Stimulated activated naive B cell treated with anti-CD40 and anti-IgM and Interleukin-4, amounts not matched to agents 10 μg/mL and 1 μg/mL and 100 μg/mL, for 72 hours (primary cell): ENCODE measurements around the gene TMEM231.
A peak's percentile ranks its signal among the peaks of the same experiment; 100 is the strongest.
"Not testable (repeated sequence)": the region's sequence is repeated elsewhere in the genome, so short reads cannot be mapped to it uniquely, and the experiment has no call there.

ENCODE experiments used
- ATAC-seq, 2 donors: fragments of 150-1000 bp; cut with Tn5 transposase; replicated peaks; 2 replicates each; pipeline ENCODE4 v1.10.0; 2021; ENCODE audit warnings: moderate library complexity in 1 of 2
- DNase-seq: peaks from one replicate; pipeline ENCODE4 v3.0.0; 2021
- H3K27ac Mint-ChIP-seq: one replicate; pipeline ENCODE4 v1.8.0; 2022; ENCODE audit warnings: mild to moderate bottlenecking, mixed read lengths
- H3K27me3 Mint-ChIP-seq, 2 donors: one replicate each; pipeline ENCODE4 v1.8.0; 2022; ENCODE audit warnings: mixed read lengths in 2 of 2
- H3K36me3 Mint-ChIP-seq, 2 donors: one replicate each; pipeline ENCODE4 v1.8.0; 2022; ENCODE audit warnings: mixed read lengths in 2 of 2, mild to moderate bottlenecking in 1 of 2
- H3K4me1 Mint-ChIP-seq, 2 donors: one replicate each; pipeline ENCODE4 v1.8.0; 2022; ENCODE audit warnings: mixed read lengths in 2 of 2, mild to moderate bottlenecking in 1 of 2
- H3K4me3 Mint-ChIP-seq, 2 donors: one replicate each; pipeline ENCODE4 v1.8.0; 2022; ENCODE audit warnings: mild to moderate bottlenecking in 2 of 2, mixed read lengths in 2 of 2, moderate library complexity in 1 of 2
- H3K9me3 Mint-ChIP-seq, 2 donors: one replicate each; pipeline ENCODE4 v1.8.0; 2022; ENCODE audit warnings: mixed read lengths in 2 of 2, mild to moderate bottlenecking in 1 of 2

TMEM231 gene

DNA sequence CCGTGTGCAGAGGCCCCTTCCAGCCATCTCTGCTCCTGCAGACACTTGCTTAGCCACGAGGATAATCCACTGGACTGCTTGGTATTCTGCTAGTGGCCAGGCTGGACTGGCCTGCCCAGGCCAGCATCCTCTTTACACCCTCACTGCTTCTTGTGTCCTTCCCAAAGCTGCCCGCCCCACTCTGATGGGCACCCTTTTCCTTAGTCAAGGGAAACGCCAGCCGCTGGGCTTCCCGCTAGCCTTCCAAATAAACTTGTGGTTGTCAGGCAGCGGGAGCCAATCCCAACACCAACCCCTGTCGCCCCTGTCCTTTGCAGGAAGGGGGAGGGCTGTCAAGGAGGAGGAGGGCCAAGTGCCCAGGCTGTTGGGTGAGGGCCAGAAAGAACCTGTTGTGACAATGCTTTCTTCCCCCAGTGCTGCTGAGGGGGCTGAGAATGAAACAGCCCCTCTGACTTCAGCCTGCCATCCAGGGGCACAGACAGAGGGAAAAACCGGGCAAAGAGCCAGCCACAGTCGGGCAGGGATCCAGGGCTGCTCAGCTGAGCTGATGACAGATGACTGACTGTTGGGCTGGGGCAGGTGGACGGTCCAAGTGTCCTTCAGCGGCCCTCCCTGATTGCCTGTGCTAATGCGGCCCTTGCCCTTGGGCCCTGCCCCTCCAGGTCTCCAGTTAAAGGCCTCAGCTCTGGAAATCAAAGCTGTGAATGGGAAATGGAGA lies 57.3 kb downstream of the TMEM231 start:
- H3K4me1 Mint-ChIP-seq, ATAC-seq, DNase-seq, H3K4me3 Mint-ChIP-seq, H3K27ac Mint-ChIP-seq, H3K9me3 Mint-ChIP-seq, H3K36me3 Mint-ChIP-seq: not testable (repeated sequence)
- H3K27me3 Mint-ChIP-seq, result peaks cover 11 to 14% of the 10 kb centered on the region in 2 donors

DNA sequence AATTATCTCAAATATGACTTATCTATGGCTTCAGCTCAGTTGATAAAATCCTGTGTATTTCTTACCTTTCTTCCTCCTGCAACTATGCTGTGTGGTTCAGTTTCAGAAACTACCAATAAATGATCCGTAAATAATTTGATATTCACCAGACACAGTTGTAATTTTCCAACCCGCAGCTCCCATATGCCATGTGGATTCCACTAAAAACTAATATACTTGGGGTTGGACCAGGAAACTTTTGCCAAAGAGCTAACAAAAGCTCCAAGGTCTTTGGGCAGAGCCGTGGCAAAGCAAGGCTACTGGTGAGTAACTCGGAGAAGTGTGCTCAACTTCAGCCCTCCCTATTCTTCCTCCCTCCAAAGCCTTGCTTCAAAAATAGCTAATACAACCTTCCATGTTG lies 58.5 kb downstream of the TMEM231 start:
- peaks cover 0 to 1% of the 10 kb centered on the region in 2 donors for H3K36me3 Mint-ChIP-seq

DNA sequence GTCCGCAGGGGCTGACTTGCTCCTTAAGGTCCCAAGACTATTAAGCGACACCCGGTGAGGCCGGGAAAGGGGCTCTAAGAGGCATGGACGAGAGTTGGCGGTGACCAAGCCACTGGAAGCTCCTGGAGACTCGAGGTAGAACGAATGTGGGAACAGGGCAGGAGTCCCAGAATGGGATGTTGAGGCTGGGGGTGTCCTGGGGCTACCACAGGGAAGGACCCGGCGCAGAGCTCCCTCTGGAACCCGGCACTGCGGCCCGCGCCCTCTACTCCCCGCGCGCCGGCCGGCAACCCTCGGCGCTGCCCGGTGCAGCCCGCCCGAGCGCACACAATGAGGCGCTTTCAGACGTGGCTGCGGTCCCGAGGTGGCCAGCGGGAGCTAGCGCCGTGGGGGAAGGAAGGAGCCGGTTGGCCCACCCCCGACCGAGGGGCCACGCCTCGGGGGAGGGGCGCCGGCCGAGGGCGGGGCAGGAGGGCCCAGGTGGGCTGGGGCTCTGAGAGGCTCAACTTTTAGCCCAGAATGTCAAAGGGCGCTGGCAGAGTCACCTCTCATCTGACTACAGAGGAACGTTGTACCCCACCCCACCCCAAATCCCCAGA lies 60.9 kb downstream of the TMEM231 start, which contains the start of gene CHST6:
Gene CHST6, minus strand, starts transcription at position 366 of the 599 bp plus-strand sequence. CDS start 15,613 bp downstream, outside the sequence.
- peak within 1 kb of the TSS; percentile 79 to 85 for H3K4me3 Mint-ChIP-seq
- peaks cover 0 to 1% of the 10 kb centered on the region in 2 donors for H3K36me3 Mint-ChIP-seq
- H3K27ac Mint-ChIP-seq, result no peak within 1 kb of the TSS
- H3K4me1 Mint-ChIP-seq, result peaks cover 5 to 9% of the 10 kb centered on the region in 2 donors
- peak; percentile 38 for DNase-seq
- peak; percentile 83 to 86 for ATAC-seq
- H3K27me3 Mint-ChIP-seq, result peaks cover 11 to 14% of the 10 kb centered on the region in 2 donors
- H3K9me3 Mint-ChIP-seq, result no peaks in the 10 kb centered on the region

More for the DNA sequence above, 58.5 kb downstream of the TMEM231 start:
- Mint-ChIP-seq H3K4me1 (peaks cover 5 to 9% of the 10 kb centered on the region in 2 donors), H3K27ac (no peak overlapping the region), H3K4me3 (no peak overlapping the region), H3K27me3 (peaks cover 11 to 14% of the 10 kb centered on the region in 2 donors), H3K9me3 (no peaks in the 10 kb centered on the region)
- no peak for DNase-seq
- ATAC-seq, result no peak

DNA sequence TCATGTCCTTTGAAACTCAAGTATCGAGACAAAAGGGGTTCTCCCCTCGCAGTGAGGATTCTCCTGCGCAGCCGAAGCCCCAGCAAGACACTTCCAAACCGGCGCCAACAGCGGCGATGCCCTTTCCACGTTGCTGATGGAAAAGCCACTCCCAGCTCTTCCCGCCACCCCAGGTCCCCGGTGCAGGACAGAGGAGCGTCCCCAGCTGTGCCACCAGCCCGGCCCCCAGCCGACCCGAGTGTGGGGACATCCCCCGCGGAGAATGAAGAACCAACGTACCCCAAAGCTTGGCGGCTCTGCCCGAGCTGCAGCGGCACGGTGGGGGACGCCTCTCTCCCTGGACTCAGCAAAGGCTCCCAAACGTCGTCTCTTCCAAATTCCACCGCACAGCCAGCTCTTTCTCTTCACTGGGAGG lies 61.4 kb downstream of the TMEM231 start:
- Mint-ChIP-seq H3K36me3 (peaks cover 0 to 1% of the 10 kb centered on the region in 2 donors), H3K4me1 (peaks cover 5 to 9% of the 10 kb centered on the region in 2 donors), H3K27me3 (peaks cover 11 to 14% of the 10 kb centered on the region in 2 donors), H3K27ac (no peak overlapping the region), H3K4me3 (peak overlapping the region; percentile 79 to 85), H3K9me3 (no peaks in the 10 kb centered on the region)
- DNase-seq (no peak), ATAC-seq (peak; percentile 15 to 54)

DNA sequence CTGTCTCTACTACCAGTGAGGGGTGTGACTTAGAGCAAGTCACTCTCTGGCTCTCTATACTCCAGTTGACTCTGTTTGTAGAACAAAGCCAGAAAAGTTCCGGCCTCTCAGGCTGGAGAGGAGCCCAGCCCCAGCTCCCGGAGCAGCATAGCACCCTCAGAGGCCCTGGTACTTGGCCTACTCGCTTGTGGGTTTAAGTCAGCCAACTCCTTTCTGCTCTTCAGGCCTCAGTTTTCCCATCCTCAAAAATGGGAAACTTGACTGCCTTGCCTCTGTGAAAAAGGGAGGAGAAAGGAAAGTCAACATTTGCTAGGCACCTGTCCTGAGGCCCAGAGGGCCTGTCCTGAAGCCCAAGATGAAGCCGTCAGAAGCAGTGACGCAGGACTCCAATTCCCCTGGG lies 61.9 kb downstream of the TMEM231 start:
- Mint-ChIP-seq H3K27ac (no peak overlapping the region), H3K27me3 (peaks cover 11 to 14% of the 10 kb centered on the region in 2 donors), H3K36me3 (peaks cover 0 to 1% of the 10 kb centered on the region in 2 donors), H3K4me1 (peaks cover 5 to 9% of the 10 kb centered on the region in 2 donors), H3K9me3 (no peaks in the 10 kb centered on the region), H3K4me3 (peak overlapping the region in 1 of 2 donors; percentile 79)
- no peak for DNase-seq
- no peak for ATAC-seq

DNA sequence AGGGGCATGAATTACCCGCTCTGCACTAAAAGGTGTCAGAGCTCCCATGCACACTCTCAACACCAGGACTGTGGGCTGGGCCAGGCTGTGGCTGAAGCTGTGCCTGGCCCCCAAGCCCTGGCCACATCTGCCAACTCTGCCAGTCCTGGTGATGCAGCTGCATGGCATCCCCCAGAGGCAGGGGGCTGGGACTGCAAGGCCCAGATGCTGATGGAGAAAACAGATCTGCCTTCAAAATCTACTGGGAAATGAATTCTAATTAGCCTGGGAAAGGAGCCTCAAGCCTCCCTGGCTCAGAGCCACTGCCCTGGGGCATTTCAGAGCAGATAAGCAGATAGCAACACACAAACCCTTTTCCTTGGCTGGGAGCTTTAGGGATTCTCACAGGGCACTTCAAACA lies 64.2 kb downstream of the TMEM231 start:
- DNase-seq, result no peak
- Mint-ChIP-seq H3K27me3 (peaks cover 10 to 11% of the 10 kb centered on the region in 2 donors), H3K27ac (no peak overlapping the region), H3K9me3 (no peaks in the 10 kb centered on the region), H3K4me1 (peaks cover 9 to 16% of the 10 kb centered on the region in 2 donors), H3K36me3 (peaks cover 0 to 1% of the 10 kb centered on the region in 2 donors), H3K4me3 (no peak overlapping the region)
- ATAC-seq, result peak; percentile 37 to 48

DNA sequence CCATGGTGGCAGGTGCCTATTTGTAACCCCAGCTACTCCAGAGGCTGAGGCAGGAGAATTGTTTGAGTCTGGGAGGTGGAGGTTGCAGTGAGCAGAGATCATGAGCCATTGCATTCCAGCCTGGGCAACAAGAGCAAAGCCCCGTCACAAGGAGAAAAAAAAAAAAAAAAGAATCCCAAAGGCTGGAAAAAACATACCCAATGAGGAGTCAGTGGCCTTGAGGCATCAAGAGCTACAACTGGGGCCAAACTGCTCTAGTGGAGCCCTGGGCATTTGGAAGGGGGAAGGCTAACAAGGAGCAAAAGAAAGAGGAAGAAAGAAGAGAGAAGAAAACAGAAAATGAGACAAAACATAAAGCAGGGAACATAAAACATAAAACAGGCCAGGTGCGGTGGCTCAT lies 67.7 kb downstream of the TMEM231 start:
- DNase-seq (no peak), ATAC-seq (no peak)
- no peaks in the 10 kb centered on the region for H3K36me3 Mint-ChIP-seq
- no peaks in the 10 kb centered on the region for H3K9me3 Mint-ChIP-seq
- H3K4me1 Mint-ChIP-seq, result peaks cover 26 to 32% of the 10 kb centered on the region in 2 donors
- no peak overlapping the region for H3K4me3 Mint-ChIP-seq
- H3K27ac Mint-ChIP-seq, result no peak overlapping the region
- peaks cover 0 to 6% of the 10 kb centered on the region in 2 donors for H3K27me3 Mint-ChIP-seq
